HG02678 (cell line): ENCODE measurements around the gene WDFY2.

Source experiments
- ATAC-seq: cut with Tn5 transposase; IDR thresholded peaks from one replicate; pipeline ENCODE4 v1.9.1; 2021; ENCODE audit warnings: mild to moderate bottlenecking, moderate library complexity; ENCODE audit not compliant: unreplicated experiment

The WDFY2 gene

DNA sequence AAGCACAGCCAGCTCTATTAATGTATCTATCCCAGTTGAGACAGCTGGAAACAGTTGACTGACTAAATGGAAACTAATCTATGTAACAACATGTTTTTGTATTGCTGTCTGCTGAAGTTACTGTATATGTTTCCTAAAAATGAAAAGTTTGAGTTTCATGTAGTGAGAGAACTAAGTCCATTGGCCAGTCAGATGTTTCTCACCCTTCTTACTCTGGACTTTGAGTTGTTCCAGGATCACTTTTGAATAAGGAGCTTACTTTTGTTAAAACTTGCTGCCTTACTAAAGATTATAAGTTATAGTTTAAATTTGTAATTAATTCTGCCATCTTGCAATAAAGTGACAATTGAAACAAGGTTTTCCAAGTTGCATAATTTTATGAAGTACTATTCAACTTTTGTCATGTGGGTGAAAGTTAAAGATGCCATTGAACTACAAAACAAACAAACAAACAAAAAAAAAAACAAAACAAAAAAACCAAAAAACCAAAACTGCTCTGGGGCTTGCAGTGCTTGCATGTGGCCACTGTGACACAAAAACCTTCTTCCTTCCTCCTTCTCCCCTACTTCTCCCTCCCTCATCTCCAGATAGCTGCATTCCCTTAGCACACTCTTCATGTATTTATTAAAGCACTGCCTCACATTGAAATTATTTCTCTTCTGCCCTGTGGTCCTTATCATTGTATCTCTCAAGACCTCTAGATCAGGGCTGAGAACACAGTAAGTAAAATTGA is 15.3 kb downstream of the WDFY2 start:
- no peak for ATAC-seq

DNA sequence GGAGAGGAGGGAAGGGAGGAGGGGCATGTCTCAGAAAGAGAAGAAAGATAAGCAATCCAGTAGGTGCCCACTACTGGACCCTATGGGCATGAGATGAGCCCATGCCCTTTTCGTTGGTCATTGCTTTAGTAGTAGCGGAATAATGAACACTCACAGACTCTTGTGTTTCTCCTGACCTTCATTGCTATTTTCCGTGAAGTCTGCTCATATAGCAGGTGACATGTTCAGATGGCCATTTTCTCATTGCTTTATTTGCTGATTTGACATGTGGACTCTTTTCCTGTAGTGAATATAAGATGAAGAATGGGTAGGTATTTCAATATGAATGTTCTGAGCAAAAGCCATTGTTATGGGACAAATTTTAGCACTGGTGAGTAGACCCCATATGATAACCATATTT is 16.4 kb downstream of the WDFY2 start:
- no peak for ATAC-seq

DNA sequence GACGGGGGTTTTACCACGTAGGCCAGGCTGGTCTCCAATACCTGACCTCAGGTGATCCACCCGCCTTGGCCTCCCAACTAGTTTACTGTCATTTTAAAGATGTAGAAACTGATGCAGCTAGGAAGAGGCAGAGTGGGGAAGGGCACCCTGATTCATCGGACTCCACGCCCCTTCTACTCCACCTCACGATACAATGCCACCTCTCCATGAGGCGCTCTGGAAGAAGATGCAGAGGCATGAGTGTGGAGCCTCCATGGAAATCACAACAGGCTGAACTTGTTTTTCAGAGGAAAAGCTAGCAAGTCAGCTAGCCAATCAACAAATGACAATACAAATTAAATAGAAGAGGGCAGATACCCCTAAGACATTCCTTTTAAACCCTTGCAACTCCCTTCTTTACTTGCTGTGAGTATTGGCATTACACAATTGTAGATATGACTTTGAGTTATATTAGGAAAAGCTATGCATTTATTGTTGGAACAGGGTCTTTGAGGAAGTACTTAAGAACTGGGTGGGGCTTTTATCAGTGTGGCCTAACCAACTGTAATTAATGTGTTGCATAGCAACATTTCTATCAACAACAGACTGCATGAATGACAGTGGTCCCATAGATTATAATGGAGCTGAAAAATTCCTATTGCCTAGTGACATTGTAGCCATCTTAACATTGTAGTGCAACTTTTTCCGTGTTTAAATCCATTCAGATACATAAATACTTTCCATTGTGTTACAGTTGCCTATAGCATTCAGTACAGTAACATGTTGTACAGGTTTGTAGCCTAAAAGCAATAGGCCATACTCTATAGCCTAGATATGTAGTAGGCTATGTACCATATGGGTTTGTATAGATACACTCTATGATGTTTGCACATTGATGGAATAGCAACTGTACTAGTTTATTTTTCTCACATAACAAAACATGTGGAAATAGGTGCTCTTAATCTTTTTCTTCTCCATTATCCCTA is 17.6 kb downstream of the WDFY2 start:
- no peak for ATAC-seq

DNA sequence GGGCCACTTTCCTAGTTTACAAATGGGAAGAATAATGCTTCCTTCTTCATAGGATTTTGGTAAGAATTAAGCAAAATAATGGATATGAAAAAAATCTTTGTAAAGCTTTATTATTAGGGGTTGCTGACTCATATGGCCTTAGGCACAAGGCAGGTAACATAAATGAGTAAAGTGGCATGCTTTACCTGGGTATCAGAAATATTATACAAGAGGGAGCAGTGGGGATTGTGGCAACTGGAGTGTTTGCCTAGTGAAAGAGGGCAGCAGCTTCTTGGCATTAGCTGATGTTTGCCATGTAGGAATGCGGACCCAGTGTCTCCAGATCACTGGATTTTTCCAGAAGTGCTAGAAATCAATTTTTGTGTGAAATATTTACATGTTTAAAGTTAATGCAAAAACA is 19.5 kb downstream of the WDFY2 start:
- no peak for ATAC-seq

DNA sequence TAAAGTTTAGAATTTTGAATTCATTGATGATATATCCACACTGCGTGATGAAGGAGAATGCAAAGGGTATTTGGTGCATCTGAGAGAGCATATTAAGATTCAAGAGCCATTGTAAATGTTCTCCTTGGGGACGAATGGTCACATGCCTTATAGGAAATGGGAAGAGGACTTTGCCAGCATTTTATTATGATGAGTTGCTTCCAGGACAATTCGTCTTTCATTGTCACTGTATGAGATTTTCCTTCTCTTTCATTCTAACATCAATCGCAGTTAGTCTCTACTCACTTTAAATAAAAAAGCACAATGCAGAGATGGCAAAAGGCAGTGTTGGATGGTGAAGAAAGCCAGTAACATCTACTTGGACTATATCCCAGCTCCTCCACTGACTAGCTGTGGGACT is 21.4 kb downstream of the WDFY2 start:
- ATAC-seq = no peak

DNA sequence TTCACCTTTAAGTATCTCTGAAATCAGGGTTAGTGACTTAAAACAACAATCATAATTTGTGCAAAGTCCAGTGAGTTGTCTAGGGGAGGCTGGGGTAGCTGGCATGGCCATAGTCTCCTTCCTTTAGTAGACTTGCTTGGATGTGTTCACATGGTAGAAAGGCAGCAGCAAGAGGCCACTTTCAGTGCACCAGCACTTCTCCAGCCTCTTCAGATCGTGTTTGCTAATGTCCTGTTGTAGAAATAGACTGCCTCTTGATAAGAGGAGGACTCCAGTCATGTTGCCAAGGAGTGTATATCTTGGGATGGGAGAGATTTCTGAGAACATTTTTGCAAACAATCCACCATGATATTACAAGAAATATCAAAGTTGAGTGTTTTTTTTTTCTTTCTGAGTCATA is 22.9 kb downstream of the WDFY2 start:
- ATAC-seq = no peak

DNA sequence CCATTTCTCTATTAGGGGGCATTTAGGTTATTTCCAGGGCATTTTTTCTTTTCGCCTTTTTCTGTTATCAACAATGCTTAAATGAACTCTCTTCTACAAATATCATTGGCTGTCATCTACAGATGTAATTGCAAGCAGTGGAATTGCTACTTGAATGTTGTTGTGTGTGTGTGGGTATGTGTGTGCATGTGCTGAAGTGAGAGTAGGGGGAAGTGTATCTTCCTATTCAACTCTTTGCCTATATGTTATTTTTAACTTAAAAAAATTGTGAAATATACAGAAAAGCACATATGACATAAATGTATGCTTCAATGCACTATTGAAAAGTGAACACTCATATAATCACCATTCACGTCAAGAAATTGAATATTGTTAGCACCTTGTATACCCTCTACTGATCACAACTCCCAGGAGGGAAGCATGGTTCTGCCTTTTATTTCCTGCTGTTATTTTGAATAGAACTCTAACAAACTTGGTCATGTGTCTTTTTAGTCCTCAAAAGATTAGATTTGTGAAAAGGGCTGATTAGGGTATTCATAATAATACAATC is 24.7 kb downstream of the WDFY2 start:
- no peak for ATAC-seq

DNA sequence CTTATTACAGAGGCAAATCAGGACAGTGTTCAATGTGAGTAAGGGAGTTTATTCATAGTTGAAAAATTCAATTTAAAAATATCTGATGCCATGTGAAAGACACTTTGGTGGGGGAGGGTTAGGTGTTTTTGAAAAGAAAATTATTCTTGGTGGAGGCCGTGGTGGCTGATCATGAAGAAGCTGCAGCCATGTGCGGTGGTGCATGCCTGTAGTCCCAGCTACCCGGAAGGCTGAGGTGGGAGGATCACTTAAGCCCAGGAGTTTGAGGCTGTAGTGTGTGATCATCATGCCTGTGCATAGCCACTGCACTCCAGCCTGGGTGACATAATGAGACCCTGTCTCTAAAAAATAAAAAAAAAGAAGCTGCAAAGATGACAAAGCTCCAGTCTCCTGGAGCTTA is 28.6 kb downstream of the WDFY2 start:
- ATAC-seq = no peak

DNA sequence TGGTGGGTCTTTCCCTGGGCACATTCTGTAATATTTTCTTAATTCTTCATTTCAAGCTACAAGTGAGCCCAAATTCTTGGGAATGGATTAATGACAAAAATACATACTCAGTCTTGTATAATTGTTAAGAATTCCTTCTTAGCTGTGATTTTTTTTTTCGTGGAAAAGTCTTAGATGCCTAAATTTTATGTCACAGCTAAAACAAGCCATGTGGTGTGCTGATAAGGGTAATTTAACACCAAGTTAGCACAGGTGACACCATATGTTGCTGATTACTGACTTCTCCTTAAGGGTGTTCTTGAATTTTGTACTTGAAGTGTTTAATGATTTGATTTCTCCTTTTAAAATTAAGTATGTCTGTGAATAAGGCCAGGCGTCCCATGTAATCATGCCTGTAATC is 29.3 kb downstream of the WDFY2 start:
- no peak for ATAC-seq

DNA sequence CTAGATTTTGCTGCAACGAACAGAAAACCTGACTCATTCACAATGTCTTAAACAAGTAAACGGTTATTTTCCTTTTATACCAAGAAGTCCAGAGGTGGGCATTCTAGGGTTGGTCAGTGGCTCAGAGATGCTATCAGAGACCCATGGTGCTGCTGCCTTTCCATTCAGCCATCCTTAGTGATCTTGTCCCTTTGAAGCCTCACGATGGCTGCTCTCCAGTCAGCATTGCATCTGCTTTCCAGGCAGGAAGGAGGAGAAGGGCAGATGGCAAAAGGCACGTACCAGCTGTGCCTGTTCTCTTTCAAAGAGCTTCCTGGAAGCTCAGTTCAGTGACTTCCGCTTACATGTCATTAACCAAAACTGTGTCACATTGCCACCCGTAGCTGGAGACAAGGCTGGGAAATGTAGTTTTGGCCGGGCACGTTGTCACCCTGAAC is 30.1 kb downstream of the WDFY2 start:
- ATAC-seq = peak; percentile 84

DNA sequence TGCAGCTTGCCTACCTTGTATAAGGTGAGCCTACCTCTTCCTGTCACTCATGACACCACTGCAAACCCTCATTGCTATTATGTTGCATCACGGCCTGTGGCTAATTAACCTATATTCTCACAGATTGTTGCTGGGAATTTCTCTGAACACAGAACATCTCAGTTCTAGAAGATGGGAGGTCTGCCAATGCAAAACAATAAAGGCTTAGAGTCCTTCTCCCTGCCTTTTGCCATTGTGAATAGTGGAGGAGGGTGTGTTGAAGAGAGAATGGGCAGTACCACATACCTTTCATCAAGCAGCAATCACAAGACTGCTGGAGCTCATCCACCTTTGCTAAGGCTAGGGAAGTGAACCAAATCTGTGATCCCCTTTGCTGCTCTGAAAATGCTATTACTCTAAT is 34.4 kb downstream of the WDFY2 start:
- no peak for ATAC-seq

DNA sequence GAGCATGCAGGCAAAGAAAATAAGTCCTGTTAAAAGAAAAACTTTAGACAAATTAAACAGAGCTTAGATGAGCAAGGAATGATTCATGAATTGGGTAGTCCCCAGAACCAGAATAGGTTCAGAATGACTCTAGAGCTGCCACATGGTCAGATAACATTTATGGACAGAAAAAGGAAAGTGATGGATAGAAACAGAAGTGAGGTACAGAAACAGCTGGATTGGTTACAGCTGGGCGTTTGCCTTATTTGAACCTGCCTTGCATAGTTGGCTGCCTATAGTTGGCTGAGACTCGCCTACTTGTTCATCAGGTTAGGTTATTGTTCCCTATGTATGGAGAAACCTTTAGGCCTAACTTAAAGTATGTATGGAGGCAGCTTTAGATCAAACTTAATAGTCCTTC is 35.4 kb downstream of the WDFY2 start:
- ATAC-seq = no peak

DNA sequence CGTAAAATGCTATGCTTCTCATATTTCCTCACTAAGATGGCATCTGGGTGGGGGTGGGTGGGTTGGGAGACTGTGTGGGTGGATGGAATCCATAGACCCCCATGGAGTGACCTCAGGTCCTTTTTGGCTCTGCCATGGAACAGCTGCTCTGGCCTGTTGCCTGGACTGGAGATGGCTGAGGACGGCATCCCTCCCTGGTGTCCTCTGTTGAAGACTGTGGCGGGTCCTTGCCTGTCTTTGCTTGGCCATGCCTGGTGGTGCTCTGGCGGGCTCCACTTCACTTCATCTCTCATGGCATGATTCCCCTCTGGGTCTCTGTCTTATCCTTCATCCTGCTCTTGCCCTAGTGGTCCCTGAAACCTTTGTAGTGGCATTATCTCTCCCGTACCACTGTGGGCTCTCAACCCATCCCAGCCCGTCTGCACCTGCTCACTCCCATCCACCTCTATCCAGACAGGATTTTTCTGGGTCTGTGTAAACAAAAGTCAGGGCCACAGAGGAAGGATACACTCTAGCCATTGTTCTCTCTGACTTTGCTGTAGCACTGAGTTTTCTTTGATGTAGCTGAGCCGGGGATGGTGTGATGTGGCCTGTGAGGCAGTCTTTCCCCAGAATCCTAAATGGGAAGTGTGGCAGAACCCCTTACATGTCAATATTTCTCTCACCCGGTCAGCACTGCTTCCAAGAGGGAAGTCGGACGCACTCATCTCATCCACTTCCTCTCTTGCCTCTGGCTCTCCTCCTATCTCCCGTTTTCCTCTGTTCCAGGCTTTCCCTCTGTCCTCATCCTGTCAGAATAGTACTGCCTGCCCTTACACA is 36.1 kb downstream of the WDFY2 start:
- ATAC-seq = no peak

DNA sequence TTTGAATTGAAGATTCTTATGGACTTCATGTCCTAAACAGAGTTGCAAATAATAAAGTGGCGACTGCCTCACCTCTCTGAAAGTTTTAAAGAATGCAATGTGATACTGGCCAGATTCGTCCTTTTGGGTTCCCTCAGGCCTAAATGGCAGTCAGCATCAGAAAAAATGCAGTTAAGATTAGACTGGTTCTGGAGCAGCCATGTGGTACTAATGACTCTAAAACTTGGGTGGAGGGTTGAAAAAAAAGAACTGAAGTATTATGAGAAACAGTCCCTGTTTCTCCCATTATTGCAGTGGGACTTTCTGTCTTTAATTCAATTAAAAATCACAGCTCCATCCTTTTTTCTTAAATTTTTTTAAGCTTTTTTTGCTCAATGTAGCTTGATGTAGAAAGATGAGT is 37.3 kb downstream of the WDFY2 start:
- ATAC-seq = no peak

DNA sequence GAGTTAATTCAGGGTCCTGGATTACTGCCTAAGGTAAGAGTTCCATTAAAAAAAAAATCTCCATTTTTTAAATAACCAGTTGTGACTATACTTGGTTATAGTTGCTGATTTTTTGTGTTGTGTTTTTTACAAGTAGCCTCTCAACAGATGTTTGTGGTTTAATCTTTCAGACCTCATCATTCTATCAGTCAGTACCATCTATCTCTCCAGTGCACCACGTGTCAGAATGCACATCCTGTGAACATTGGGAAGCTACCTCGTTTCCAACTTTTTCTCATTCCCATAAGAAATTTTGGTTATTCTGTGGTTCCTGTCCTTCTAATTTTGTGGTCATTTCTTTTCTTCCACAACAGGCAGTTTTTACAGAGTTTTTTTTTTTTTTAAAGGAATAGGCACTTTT is 39.2 kb downstream of the WDFY2 start:
- no peak for ATAC-seq

DNA sequence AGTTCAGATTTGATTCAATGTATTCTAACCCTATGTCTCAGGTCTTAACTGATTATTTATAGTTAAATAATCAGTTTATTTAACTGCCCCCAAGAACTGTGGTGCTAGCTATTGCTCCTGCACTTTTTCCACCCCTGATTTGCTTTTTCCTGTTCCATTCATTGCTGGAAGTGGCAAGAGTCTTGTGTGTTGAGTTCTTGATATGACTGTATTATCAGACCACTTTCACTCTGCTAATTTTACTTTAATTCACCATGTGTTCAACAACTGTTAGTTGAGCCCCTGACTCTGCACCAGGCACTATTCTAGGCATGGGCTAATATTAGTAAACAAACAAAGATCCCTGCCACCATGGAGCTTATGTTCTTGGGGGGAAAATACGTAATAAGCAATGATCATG is 39.9 kb downstream of the WDFY2 start:
- ATAC-seq = no peak

DNA sequence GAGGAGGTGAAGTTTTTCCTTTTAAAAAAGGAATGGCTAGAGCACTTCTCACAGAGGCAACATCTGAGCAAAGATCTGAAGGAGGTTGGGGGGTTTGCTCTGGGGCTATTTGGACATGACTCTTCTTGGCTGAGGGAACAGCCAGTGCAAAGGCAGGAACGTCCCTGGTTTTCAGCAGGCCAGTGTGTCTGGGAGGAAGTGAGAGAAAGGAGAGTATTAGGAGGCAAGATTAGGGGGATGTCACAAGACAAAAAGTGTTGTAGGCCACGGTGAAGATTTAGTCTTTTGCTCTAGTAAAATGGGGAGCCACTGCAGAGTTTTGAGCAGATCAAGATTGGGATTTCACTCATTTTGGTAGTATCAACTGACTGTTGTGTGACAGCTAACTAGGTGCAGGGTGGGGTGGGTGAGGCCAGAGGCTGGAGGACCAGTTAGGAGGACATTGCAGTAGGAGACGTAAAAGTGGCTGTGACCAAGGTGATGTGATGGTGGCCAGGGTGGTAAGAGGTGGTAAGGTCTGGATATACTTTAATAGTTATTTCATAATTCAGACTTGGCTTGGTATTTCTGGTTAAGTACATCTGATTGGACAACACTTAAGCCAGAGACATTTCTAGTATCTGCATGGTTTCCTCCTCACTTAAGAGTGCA is 40.6 kb downstream of the WDFY2 start:
- no peak for ATAC-seq

DNA sequence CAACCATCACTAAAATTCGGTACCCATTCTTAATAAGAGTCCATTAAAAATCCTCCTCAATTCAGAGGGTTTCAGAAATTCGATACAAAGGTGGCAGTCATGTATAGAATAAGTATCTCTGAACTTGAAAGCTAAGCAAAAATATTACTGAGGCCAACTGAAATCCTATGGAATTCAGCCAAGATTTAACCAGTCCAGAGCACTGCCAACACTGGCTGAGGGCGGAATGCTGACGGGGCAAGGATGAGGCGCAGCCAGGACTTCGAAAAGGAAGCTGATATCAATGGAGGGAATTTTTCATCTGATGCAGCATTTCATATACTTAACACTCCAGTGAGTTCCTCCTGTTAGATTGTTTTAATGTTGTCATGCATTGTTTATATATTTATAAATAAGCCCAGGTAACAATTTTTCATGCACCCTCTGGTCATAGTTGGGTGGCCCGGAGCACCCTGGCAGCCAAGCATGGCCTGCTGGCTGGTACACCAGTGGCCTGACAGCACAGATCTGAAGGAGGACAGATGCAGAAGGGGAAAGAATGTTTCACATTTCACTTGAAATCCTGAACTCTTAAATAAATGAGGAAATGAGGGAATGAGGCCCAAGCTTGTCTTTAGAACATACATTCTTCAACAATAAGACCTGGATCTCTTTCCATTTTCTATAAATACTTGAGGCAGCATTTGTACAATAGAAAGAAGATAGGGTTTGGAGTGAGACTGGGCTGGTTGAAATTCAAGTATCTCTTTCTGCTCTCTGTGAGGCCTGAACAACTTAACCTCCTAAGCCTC is 41.5 kb downstream of the WDFY2 start:
- ATAC-seq = no peak

DNA sequence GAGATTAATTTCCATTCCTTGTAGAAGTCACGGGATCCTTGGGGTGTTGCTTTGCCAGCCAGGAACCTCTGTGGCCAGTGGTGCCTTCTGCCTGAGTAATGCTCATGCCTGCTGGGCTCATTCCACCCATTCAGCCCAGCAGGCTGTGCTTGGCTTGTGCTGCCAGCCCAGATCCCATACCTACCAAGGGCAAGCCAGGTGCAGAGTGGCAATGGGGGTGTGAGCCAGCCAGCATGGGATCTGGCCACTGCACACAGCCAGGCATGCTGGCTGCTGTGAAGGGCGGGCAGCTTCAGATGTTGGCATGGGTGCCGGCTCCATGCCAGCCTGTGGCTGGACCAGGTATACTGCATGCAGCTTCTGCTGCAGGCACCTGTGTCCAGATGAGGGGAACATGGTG is 42.5 kb downstream of the WDFY2 start:
- no peak for ATAC-seq
